ENCODE results near the gene BRSK2.

DNA sequence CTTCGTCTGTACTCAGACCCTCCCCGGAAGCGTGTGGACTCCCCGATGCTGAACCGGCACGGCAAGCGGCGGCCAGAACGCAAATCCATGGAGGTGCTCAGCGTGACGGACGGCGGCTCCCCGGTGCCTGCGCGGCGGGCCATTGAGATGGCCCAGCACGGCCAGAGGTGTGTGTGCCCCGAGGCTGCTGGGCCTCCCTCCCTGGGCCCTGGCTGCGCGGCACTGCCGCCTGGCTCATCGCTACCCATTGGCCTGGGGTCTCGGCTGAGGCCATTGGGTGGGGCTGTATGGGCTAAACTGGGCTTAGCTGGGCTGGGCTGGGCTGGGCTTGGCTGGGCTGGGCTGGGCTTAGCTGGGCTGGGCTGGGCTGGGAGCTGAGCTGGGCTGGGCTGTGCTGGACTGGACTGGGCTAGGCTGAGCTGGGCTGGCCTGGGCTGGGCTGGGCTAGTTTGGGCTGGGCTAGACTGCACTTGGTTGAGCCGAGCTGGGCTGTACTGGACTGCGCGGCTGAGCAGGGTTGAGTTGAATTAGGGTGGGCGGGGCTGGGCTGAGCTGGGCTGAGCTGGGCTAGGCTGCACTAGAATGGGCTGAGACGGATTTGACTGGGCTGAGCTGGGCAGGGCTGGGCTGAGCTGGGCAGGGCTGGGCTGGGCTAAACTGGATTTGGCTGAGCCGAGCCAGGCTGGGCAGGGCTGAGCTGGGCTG lies 56.2 kb downstream of the BRSK2 start:
- TF ChIP-seq, protein P1, sequence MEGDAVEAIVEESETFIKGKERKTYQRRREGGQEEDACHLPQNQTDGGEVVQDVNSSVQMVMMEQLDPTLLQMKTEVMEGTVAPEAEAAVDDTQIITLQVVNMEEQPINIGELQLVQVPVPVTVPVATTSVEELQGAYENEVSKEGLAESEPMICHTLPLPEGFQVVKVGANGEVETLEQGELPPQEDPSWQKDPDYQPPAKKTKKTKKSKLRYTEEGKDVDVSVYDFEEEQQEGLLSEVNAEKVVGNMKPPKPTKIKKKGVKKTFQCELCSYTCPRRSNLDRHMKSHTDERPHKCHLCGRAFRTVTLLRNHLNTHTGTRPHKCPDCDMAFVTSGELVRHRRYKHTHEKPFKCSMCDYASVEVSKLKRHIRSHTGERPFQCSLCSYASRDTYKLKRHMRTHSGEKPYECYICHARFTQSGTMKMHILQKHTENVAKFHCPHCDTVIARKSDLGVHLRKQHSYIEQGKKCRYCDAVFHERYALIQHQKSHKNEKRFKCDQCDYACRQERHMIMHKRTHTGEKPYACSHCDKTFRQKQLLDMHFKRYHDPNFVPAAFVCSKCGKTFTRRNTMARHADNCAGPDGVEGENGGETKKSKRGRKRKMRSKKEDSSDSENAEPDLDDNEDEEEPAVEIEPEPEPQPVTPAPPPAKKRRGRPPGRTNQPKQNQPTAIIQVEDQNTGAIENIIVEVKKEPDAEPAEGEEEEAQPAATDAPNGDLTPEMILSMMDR (conservative IDR thresholded peaks at IDR 0.05; ENCODE audit: low read depth, low read length), result no peak
- TF ChIP-seq EZH2phosphoT487 (IDR thresholded peaks at IDR 0.05; ENCODE audit: borderline replicate concordance, low read length), result no peak
- TF ChIP-seq EZH2 (IDR thresholded peaks at IDR 0.05; ENCODE audit: low read length, unreplicated experiment), result no peak
